ENCODE results near the gene CLSTN2.
A peak's percentile ranks its signal among the peaks of the same experiment; 100 is the strongest.

Gene CLSTN2

DNA sequence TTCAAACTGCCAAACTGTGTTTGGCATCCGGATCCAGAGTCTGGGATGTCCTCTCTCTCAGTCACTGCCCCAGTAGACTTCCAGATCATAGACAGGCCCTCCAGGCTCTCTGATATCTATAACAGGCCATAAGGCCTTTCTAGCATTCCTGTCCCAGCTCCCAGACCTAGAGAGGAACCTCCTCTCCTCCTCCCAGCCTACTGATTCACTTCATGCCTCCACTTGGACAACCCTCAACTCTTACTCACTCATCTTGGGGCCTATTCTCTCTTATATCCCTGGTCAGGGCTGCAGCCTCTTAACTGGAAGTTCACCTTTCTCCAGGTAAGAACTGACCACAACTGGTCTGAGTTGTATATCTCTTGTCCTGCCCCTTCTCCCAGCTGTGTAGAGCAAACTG, 489.2 kb downstream of the CLSTN2 start:
- no peak for DNase-seq (ENCODE audit: low spot score)

DNA sequence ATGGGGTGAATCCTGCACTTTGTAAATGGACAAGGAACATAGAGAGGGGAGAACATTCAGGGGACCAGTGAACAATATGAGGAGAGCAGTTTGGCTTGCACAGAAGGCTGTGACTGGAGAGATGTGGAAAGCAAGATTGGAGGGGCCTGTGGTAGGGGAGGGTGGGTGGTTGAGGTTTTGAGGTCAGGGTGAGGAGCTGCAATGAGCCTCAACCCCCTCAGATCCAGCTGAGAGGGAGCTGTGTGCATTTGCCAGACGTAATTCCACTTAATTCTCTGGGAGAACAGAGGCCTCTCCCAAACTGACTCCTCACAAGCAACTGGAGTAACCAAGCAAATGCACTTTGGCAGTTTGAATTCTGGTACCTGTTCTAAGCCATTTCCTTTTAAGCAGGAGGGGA, 489.7 kb downstream of the CLSTN2 start:
- DNase-seq (ENCODE audit: low spot score) = no peak

DNA sequence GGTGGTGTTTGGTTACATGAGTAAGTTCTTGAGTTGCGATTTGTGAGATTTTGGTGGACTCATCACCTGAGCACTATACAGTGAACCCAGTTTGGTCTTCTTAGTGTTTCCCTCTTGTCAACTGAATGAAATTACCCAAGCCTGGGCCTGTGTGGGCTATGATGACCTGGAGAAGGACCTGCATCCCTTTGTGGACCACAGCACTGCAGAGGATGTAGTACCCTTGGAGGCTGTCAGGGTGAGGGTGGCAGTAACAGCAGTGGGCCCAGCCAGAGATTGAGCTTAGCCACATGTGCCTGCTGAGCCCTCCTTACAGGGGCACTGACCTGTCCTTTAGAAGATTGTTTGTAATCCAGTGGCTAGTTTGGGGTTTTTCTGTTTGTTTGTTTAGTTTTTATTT, 492.8 kb downstream of the CLSTN2 start:
- no peak for DNase-seq (ENCODE audit: low spot score)

GRCh38 chr3:140428380-140428779, 493.4 kb downstream of the CLSTN2 start:
- no peak for DNase-seq (ENCODE audit: low spot score)

GRCh38 chr3:140429791-140430190, 494.8 kb downstream of the CLSTN2 start:
- no peak for DNase-seq (ENCODE audit: low spot score)

GRCh38 chr3:140430494-140430893, 495.5 kb downstream of the CLSTN2 start:
- no peak for DNase-seq (ENCODE audit: low spot score)

DNA sequence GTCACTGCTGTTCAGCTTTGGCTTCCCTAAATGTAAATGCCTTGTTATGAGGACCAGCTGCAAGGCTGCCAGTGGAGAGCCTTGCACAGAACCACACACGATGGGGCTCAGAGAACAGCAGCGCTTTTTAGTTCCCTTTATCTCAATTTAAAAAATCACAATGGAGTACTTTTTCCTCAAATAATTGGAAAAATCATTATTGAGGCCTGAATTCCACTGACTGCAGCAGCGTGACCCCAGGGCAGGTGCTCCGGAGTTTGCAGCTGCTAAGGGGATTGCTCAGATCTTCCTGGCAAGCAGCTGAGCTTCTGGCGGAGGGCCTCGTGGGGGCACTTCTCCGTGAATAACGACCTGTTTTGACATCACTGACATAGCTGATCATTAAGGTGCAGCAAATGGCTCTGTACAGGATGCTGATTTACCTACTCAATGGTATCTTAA, 497.3 kb downstream of the CLSTN2 start:
- DNase-seq (ENCODE audit: low spot score) = no peak

DNA sequence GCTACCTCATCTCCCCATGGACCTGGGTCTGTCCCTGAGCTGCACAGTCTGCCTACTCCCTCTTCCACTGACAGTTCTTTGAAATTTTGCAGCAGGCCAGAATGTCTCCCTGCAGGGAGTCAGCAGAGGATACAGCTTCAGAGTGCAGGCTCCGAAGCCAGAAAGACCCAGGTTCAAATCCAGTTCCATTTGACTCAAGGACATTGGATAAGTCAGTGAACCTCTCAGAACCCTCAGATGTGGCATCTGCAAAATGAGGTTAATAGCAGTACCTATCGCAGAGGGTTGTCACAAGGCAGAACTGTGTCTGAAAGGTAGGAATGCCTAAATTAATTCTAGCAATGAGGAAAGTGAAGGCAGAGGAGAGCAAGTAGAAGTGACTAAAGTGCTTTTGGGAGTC, 498.4 kb downstream of the CLSTN2 start:
- DNase-seq (ENCODE audit: low spot score) = no peak

GRCh38 chr3:140434261-140434905, 499.4 kb downstream of the CLSTN2 start:
- DNase-seq (ENCODE audit: low spot score) = no peak

- no peak for DNase-seq (ENCODE audit: low spot score)
These were observed 501.4 kb downstream of the CLSTN2 start for GRCh38 chr3:140436421-140436820.

GRCh38 chr3:140438736-140439470, 503.9 kb downstream of the CLSTN2 start:
- DNase-seq (ENCODE audit: low spot score) = no peak

GRCh38 chr3:140439527-140439926, 504.5 kb downstream of the CLSTN2 start:
- DNase-seq (ENCODE audit: low spot score) = no peak

GRCh38 chr3:140440446-140440845, 505.5 kb downstream of the CLSTN2 start:
- DNase-seq (ENCODE audit: low spot score) = no peak

DNA sequence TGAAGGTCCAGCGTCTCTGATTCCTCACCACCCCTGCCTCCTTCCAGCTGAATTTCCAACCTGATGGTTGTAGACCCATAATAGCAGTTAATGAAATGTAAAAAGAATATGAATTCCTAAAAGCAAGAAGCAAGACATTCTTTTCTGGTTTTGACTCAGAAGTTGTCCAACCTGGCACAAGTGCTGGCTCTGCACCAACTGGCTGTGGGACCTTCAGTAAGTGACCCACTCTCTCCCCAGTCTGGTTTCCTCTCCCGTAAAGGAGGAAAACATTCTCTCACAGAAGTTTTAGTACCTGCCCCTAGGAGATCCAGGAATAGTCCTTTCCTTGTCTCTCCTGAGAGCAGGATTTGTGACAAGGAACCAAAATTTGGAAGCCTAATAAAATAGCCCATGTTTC, 506.0 kb downstream of the CLSTN2 start:
- DNase-seq (ENCODE audit: low spot score) = peak; percentile 51

- DNase-seq (ENCODE audit: low spot score) = no peak
These were observed 507.6 kb downstream of the CLSTN2 start for GRCh38 chr3:140442621-140443020.

- DNase-seq (ENCODE audit: low spot score) = no peak
These were observed 508.1 kb downstream of the CLSTN2 start for GRCh38 chr3:140443073-140443472.

DNA sequence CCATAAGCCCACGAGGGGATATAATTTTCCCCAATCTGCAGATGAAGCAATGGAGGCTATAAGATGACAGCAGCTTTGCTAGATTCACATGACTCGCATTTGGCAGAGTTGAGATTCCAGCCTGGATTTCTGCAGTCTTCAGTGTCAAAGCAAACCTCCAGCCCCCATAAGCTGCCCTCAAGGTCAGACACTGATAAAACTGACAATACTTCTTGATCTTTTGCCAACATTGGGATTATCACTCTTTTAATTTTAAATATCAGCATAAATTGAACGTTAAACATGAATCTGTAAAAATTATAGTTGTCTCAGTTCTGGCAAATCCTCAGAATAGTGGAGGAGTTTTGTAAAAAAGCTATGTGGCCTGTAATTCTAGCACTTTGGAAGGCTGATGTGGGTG, 508.8 kb downstream of the CLSTN2 start:
- no peak for DNase-seq (ENCODE audit: low spot score)

DNA sequence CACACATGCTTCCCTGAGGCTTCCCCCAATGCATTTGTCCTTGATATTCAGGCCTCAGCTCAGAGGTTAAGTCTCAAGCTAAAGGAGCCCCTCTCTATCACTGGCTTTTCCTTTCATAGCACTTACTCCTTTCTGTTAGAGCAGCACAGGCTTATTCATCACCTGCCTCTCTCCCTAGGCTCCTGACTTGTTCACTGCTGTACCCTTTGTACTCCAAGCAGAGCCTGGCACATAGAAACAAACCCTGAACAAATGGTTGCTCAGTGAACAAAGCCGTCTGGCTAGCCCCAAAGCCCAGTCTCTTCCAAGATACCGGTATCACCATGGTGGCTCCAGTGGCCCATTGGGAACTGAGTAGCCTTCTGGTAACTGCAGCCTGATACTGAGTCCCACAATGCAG, 511.7 kb downstream of the CLSTN2 start:
- no peak for DNase-seq (ENCODE audit: low spot score)

DNA sequence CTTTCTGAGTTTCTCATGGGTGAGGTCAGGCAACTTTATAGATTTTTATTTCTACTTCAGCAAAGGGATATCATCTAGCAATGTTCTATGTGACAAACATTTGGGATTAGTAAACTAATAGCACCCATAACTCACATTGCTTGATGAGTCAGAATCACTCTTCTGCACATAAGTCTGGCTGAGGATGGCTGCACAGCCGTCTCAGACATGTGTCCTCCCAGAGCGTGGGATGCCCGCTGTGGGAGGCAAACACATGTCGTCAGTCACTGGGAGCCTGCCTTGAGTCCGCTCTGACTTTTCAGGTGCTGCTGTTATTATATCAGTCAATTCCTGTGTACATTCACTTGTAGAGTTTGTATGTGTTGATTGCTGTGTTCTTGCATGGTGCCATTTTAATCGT, 512.2 kb downstream of the CLSTN2 start:
- no peak for DNase-seq (ENCODE audit: low spot score)

GRCh38 chr3:140448001-140448400, 513.0 kb downstream of the CLSTN2 start:
- no peak for DNase-seq (ENCODE audit: low spot score)

DNA sequence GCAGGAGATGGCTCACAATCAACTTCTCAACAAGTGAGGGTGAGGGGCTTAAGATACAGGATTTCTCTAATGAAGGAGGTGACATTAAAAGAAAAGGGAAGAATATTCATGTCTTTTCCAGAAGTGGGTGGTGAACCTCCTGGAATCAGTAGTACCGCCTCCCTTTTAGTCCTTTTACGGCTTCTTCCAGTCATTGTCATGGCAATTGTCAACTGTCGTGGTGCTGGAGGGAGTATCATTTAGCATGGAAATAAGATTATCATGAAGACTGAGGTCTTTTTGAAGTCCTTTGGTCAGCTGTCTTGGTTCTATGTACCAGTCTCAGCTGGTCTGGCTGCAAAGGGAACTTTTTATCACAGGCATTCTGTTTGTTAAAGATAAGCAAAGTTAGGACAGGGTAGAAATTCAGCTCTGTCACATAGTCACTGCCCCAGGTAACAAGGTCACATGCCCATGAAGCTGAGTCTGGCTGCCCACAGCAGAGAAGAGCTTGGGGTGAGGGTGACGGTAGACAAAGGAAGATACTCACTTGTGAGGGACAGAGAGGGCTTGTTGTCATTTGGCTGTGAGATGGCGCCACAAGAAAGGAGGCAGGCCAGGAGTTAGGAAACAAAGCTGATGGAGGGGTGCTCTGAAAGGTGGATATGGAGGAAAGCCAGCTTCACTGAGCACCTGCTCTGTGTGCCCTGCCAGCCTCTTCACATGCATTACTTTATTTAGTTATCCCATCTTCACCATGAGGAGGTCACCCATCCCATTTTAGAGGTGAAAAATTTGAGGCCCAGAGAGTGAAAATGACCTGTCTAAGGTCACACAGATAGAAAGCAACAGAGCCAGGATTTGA, 514.6 kb downstream of the CLSTN2 start:
- DNase-seq (ENCODE audit: low spot score) = no peak

DNA sequence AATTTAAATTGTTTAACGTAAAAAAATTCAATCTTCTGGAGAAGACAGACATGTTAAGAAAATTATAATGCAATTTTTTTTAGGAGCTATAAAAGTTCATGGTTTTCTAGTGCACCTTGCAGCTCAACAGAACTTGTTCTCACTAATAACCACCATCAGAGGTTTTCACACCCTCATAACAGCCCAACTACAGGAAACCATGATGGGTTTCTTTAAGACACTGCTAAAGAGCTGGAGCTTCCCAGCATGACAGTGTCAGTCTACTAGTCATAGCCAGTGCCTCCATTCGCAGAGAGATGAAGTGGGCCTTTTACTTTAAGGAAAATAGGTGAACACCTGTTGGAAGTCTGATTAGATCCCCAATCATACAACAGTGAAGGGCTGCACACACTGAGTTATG, 518.8 kb downstream of the CLSTN2 start:
- DNase-seq (ENCODE audit: low spot score) = no peak

All from AG20443 (cell line).